Choroid plexus epithelial cell (primary cell): ENCODE measurements around the gene THSD7B.

Source experiments
- DNase-seq: peaks from one replicate; pipeline ENCODE4 v3.0.0-alpha.2; 2010; ENCODE audit warnings: low read depth
- H3K4me3 ChIP-seq: 2 replicates; pipeline ENCODE4 v1.5.1; 2011; ENCODE audit warnings: low read depth, mild to moderate bottlenecking, control low read depth, low read length, moderate library complexity
- TF ChIP-seq, protein P1 (sequence below): conservative IDR thresholded peaks from 2 replicates; pipeline ENCODE4 v1.5.1; 2011; ENCODE audit warnings: low read depth, mild to moderate bottlenecking, control low read depth, inconsistent platforms, low read length, moderate library complexity

The THSD7B gene

DNA sequence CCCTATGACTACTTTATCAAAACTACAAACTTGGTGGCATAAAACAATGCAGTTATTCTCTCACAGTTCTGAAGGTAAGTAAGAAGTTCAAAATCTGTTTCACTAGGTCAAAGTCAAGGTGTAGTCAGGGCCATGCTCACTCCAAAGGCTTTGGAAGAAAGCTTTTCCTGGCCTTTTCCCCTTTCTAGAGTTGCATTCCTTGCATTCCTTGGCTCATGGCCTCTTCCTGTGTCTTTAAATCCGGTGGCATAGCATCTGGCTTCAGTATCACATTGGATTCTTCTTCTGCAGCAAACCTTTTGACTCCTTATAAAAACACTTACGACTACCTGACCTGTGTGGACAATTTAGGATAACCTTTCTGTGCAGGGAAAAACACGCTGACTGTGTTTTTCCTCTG, 655.4 kb downstream of the THSD7B start:
- H3K4me3 ChIP-seq, result no peak overlapping the region
- TF ChIP-seq, protein P1, sequence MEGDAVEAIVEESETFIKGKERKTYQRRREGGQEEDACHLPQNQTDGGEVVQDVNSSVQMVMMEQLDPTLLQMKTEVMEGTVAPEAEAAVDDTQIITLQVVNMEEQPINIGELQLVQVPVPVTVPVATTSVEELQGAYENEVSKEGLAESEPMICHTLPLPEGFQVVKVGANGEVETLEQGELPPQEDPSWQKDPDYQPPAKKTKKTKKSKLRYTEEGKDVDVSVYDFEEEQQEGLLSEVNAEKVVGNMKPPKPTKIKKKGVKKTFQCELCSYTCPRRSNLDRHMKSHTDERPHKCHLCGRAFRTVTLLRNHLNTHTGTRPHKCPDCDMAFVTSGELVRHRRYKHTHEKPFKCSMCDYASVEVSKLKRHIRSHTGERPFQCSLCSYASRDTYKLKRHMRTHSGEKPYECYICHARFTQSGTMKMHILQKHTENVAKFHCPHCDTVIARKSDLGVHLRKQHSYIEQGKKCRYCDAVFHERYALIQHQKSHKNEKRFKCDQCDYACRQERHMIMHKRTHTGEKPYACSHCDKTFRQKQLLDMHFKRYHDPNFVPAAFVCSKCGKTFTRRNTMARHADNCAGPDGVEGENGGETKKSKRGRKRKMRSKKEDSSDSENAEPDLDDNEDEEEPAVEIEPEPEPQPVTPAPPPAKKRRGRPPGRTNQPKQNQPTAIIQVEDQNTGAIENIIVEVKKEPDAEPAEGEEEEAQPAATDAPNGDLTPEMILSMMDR, result no peak
- peak; percentile 0 for DNase-seq

DNA sequence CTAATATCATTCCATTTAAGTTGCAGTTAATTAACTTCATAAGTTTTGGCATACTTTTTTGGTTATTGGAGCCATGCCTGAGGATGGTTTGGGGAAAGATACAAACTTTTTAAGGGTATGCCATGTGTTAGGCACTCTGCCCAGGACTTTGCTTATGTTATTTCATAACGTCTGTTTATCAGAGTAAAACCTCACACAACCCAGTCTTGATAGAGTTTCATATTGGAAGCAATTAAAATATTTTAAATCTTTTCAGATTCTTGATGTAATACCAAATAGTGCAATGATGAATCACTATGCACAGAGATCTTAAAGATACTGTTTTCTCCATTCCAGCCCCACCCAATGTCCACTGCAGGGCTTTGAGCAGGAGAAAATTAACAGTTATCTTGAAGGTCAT, 669.8 kb downstream of the THSD7B start:
- H3K4me3 ChIP-seq, result no peak overlapping the region
- TF ChIP-seq, protein P1, result no peak
- no peak for DNase-seq

DNA sequence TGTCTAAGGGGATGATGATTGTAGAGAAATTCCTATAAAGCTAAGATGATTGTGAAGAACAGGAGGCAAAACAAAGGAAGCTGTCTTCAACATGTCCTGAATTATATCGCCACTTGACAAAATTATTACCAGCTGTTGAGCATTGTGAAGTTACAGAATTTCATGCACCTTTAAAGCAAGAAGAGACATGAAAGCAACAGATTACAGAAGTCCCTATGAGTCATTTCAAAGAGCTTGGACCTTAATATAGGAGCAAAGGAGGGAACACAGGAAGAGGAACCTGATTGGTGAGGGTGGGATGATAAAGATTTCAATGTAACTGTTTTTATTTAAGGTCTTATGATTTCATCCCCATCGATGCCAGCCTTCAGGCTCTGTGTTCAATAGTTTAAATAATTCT, 672.0 kb downstream of the THSD7B start:
- no peak for DNase-seq
- no peak overlapping the region for H3K4me3 ChIP-seq
- TF ChIP-seq, protein P1, result no peak

DNA sequence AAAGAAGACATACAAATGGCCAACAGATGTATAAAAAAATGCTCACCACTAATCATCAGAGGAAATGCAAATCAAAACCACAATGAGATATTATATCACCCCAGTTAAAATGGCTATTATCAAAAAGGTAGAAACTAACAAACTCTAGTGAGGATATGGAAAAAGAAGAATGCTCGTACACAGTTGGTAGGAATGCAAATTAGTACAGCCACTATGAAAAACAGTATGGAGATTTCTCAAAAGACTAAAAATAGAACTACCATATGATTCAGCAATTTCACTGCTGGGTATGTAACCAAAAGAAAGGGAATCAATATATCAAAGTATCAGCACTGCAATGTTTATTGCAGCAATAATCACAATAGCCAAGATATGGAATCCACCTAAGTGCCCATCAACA, 679.6 kb downstream of the THSD7B start:
- no peak for DNase-seq
- TF ChIP-seq, protein P1, result no peak
- H3K4me3 ChIP-seq, result no peak overlapping the region

DNA sequence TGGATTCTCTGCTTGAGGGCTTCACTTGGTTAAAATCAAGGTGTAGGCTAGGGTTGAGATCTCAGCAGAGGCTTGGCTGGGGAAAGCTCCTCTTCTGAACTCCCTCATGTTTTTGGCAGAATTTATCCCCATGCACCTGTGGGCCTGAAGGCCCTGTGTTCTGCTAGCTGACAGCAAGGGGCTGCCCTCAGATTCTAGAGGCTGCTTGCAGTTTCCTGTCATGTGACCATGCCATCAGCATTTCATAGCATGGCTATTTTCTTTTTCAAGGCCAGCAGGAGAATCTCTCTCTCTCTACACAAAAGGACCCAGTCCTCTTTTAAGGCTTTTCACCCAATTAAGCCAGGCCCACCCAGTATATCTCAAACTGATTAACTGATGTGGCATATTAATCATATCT, 684.1 kb downstream of the THSD7B start:
- no peak overlapping the region for H3K4me3 ChIP-seq
- TF ChIP-seq, protein P1, result no peak
- no peak for DNase-seq

DNA sequence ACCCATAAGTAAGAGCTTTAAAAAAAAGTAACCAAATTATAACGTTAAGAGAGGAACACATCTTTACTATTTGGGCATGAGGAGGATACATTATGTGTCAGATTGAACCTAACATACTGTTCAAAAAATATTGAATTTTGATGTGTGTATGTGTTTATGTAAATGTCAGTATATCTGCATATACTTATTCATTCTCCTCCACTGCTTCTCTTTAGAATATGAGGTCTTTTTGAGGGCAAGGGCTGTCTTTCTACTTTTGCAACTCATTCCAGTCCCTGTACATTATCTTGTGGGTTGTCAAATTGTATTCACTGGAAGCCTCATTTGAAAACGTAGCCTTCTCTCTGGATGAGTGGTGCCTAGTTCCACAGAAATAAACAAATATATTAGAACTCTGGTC, 689.5 kb downstream of the THSD7B start:
- no peak for DNase-seq
- TF ChIP-seq, protein P1, result no peak
- no peak overlapping the region for H3K4me3 ChIP-seq

DNA sequence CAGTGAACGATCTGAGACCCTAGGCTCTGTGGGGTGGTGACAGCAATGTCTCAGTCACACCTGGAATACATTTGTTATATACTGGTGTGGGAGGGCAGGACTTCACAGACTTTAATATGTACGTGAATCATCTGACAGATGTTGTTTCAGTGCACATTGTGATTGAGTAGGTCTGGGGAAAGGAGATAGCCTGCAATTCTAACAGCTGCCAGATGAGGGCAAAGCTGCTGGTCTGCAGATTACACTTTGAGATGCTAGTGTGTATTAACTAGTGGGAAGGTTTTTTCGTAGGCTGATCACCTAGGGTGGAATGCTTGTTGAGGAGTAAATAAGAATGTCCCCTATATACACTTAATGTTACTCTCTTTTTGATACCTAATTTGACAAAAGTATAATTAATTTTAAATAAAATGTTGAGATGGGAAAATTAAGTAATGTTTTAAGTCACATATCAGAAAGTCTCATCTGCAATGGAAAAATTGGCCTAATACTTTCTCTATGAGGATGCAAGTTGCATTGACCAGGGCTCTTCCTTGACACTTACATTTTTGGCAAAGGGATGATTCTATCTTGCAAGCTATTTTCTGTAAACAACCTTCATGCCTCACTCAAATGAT, 702.0 kb downstream of the THSD7B start:
- peak; percentile 32 for DNase-seq
- TF ChIP-seq, protein P1, result peak; percentile 63
- no peak overlapping the region for H3K4me3 ChIP-seq
